GM18511 (cell line): ENCODE measurements around the gene ZSWIM8.

ENCODE experiments used
- ATAC-seq: cut with Tn5 transposase; IDR thresholded peaks from one replicate; pipeline ENCODE4 v1.9.1; 2021; ENCODE audit warnings: mild to moderate bottlenecking, moderate library complexity; ENCODE audit not compliant: unreplicated experiment

ZSWIM8 gene

DNA sequence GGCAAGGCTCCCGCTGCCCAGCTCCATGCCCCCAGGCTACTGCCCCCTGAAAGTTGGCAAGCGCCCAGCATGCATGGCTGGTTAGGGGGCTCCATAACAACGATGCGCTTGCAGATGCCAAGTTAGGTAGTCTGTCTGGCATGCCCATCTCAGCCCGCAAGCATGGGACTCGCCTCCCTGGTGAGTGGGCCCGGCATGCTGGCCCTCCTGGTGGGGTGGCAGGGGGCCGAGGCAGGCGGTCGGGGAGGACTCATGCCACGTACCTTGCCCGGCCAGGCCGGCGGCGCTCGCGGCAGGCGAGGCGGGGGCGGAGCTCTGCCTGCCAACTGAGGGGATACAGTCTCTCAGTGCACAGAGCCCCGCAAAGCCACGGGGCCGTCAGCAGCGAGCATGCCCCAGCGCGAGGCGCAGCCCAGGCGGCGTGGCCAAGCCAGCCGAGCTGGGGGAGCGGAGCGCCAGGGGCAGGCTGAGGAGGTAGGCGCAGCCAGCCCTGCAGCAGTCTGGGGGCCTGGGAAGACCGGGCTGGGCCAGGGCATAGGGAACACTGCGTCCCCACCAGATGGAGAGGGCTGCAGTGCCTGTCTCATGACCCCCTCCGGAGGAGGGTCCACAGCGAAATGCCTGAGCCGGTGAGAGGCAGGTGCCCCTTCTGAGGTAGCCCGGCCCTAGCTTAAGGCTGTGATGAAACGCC, 54.0 kb downstream of the ZSWIM8 start:
- no peak for ATAC-seq

DNA sequence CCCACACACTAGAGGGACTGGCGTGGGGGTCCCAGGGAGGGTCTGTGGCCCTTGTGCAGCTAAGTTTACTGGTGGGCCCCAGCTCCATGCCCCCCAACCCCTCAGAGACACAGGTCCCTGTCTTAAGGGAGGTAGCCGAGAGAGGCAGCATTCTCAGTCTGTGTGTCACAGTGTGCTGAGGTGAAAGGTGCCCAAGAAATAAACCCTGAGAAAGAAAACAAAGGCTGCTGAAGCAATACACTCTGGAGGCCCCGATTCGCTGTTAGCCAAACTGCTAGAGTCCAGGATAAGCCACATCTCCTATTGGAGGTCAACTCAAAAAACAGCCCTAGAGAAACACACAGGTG, 54.6 kb downstream of the ZSWIM8 start:
- ATAC-seq: no peak

- no peak for ATAC-seq
These were observed 55.1 kb downstream of the ZSWIM8 start for GRCh38 chr10:73840403-73841060.

GRCh38 chr10:73841061-73841421, 55.6 kb downstream of the ZSWIM8 start:
- ATAC-seq: no peak

DNA sequence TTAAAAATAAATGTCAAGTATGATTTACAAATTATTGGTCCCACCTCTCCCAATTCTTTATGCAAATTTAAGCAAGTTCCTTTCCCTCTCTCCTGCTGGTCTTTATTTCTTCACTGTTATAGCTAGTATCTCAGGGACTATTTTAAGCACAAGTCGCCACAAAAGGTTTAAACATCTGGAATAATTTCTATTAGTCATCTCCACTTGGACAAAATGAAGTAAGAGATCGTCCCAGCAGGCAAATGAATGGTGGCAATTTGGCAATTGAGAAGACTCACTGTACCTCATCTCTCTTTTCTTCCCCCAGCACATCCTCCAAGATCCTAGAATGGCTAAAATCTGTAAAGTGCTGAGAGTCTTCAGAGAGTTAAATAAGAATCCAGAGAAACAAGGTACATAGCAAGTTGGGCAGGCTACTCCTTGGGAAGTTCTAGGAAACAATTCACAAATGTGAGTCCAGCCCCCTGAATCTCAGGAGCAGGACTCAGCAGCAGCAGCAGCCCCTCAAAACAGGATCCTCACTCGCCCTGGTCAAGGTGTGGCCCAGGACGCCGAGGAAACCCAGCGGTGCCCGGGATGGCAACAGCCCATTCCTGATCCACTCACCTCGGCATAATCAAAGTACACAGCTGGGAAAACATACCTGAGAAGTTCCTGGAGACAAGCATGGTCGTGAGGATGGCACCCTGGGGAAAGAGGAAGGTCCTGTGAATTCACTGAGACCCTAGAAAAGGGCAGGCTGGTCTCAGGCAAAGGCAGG, 56.3 kb downstream of the ZSWIM8 start:
- ATAC-seq: no peak

DNA sequence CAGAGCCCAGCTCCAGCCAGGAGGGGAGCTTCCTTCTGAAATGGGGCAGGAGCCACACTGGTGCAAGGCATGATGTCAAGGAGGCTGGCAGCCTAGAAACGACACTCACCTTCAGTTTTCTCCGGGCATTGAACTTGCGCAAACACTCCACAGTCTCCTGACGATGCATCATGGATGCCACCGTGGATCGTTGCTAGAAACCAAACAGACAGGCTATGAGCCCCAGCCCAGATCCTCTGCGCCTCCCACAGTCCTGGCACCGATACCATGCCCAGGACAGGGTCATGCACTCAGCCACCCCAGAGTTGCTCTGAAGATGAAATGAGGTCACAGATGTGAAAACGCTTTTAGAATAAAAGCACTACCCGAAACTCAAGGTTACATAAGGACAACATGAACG, 56.9 kb downstream of the ZSWIM8 start:
- ATAC-seq: no peak

DNA sequence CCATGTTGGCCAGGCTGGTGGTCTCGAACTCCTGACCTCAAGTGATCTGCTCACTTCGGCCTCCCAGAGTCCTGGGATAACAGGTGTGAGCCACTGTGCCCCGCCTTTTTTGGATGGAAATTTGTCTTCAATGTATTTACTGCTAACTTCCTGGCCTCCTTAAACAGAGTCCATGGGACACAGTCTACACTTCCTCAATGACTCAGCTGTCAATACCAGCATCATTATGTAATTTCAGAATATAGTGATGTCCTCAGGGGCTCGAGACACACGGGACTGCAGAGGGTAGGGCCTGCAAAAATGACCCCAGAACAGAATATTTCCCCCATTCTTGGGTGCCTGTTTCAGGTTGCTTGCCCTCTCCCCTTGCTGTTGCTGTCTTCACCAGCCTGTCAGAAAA, 57.9 kb downstream of the ZSWIM8 start:
- no peak for ATAC-seq

GRCh38 chr10:73847031-73847430, 61.6 kb downstream of the ZSWIM8 start:
- no peak for ATAC-seq

GRCh38 chr10:73848821-73849489, 63.5 kb downstream of the ZSWIM8 start:
- peak; percentile 97 for ATAC-seq

GRCh38 chr10:73850211-73850610, 64.8 kb downstream of the ZSWIM8 start:
- ATAC-seq: no peak

DNA sequence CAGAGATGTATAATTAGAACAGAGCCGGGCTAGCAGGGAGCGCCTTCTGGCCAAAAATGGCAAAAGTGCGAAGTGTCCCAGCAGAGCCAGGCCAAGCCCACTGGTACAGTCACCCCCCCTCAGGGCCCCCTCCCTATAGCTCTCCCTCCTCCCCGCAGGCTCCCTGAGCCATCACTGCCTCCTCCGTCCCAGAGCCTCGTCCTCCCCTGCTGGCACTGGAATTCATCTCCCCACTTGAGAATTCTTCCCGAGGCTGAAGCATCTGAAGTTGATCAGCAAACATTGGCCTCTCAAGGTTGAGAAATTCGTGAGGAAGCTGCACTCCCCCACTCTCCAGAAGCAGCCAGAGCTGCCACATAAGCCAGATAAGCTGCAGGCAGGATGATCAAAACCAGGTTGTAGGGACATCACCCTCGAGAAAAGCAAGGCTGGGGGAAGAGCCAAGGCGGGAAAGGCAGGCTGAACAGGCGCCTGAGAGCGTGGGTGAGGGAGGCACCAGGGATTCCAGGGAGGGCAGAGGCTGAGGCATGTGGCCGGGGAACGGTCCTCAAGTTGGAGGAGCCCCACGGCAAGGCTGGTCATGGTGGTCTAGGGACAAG, 65.6 kb downstream of the ZSWIM8 start:
- ATAC-seq: no peak
